WTC11 (cell line): Measurements from ENCODE around the gene SETD1A.

ENCODE experiments used
- CREB1 ChIP-seq: sonication (generic); formaldehyde crosslinking; IDR thresholded peaks from 2 replicates; pipeline ENCODE4 v1.8.0; 2023; ENCODE audit warnings: mild to moderate bottlenecking, missing genetic modification reagents
- CREM ChIP-seq: sonication (generic); formaldehyde crosslinking; IDR thresholded peaks from 2 replicates; pipeline ENCODE4 v1.8.1; 2022; ENCODE audit warnings: mild to moderate bottlenecking, missing genetic modification reagents, moderate library complexity
- E2F5 ChIP-seq: sonication (generic); formaldehyde crosslinking; IDR thresholded peaks from 2 replicates; pipeline ENCODE4 v1.8.1; 2022; ENCODE audit warnings: mild to moderate bottlenecking, moderate library complexity, missing genetic modification reagents
- FOXP1 ChIP-seq: sonication (generic); formaldehyde crosslinking; IDR thresholded peaks from 2 replicates; pipeline ENCODE4 v1.8.0; 2022; ENCODE audit warnings: missing genetic modification reagents, mild to moderate bottlenecking, moderate library complexity, borderline replicate concordance
- MAX ChIP-seq: sonication (generic); formaldehyde crosslinking; IDR thresholded peaks from 2 replicates; pipeline ENCODE4 v1.8.0; 2022; ENCODE audit warnings: mild to moderate bottlenecking, missing genetic modification reagents
- RELA ChIP-seq: sonication (generic); formaldehyde crosslinking; IDR thresholded peaks from 2 replicates; pipeline ENCODE4 v1.8.1; 2022; ENCODE audit warnings: missing genetic modification reagents, mild to moderate bottlenecking, borderline replicate concordance
- TEAD4 ChIP-seq: sonication (generic); formaldehyde crosslinking; IDR thresholded peaks from 2 replicates; pipeline ENCODE4 v1.8.0; 2022; ENCODE audit warnings: mild to moderate bottlenecking, missing genetic modification reagents
- USF1 ChIP-seq: sonication (generic); formaldehyde crosslinking; IDR thresholded peaks from 2 replicates; pipeline ENCODE4 v1.8.0; 2022; ENCODE audit warnings: mild to moderate bottlenecking, missing genetic modification reagents
- ZNF263 ChIP-seq: sonication (generic); formaldehyde crosslinking; IDR thresholded peaks from 2 replicates; pipeline ENCODE4 v1.8.1; 2022; ENCODE audit warnings: low read depth, mild to moderate bottlenecking, moderate library complexity, missing genetic modification reagents
- ZNF532 ChIP-seq: fragments of 250-450 bp; sonication (Bioruptor Pico); IDR thresholded peaks from 2 replicates; pipeline ENCODE4 v1.9.0; 2021; ENCODE audit warnings: mild to moderate bottlenecking, borderline replicate concordance
- TF ChIP-seq, protein P1 (sequence below): fragments of 200-600 bp; IDR thresholded peaks from 2 replicates; pipeline ENCODE4 v1.8.0; 2022; ENCODE audit warnings: antibody characterized with exemption
- TF ChIP-seq, protein P2 (sequence below): sonication (generic); formaldehyde crosslinking; IDR thresholded peaks from 2 replicates; pipeline ENCODE4 v1.8.1; 2022; ENCODE audit warnings: low read depth, mild to moderate bottlenecking, moderate library complexity, missing genetic modification reagents, borderline replicate concordance
- TF ChIP-seq, protein P3 (sequence below): sonication (generic); formaldehyde crosslinking; IDR thresholded peaks from 2 replicates; pipeline ENCODE4 v1.8.1; 2023; ENCODE audit warnings: mild to moderate bottlenecking, missing genetic modification reagents, moderate library complexity

GRCh38 chr16:30980023-30980371, 22.4 kb downstream of the SETD1A start:
- TF ChIP-seq ZNF263 (no peak), CREB1 (no peak), FOXP1 (CRISPR knock-in tag) (no peak), ZNF532 (CRISPR knock-in tag) (no peak), USF1 (CRISPR knock-in tag) (no peak), MAX (CRISPR knock-in tag) (no peak), TEAD4 (CRISPR knock-in tag) (no peak), E2F5 (CRISPR knock-in tag) (no peak), RELA (CRISPR knock-in tag) (no peak), CREM (CRISPR knock-in tag) (no peak)
- TF ChIP-seq, protein P1, sequence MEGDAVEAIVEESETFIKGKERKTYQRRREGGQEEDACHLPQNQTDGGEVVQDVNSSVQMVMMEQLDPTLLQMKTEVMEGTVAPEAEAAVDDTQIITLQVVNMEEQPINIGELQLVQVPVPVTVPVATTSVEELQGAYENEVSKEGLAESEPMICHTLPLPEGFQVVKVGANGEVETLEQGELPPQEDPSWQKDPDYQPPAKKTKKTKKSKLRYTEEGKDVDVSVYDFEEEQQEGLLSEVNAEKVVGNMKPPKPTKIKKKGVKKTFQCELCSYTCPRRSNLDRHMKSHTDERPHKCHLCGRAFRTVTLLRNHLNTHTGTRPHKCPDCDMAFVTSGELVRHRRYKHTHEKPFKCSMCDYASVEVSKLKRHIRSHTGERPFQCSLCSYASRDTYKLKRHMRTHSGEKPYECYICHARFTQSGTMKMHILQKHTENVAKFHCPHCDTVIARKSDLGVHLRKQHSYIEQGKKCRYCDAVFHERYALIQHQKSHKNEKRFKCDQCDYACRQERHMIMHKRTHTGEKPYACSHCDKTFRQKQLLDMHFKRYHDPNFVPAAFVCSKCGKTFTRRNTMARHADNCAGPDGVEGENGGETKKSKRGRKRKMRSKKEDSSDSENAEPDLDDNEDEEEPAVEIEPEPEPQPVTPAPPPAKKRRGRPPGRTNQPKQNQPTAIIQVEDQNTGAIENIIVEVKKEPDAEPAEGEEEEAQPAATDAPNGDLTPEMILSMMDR = no peak
- TF ChIP-seq, protein P2, sequence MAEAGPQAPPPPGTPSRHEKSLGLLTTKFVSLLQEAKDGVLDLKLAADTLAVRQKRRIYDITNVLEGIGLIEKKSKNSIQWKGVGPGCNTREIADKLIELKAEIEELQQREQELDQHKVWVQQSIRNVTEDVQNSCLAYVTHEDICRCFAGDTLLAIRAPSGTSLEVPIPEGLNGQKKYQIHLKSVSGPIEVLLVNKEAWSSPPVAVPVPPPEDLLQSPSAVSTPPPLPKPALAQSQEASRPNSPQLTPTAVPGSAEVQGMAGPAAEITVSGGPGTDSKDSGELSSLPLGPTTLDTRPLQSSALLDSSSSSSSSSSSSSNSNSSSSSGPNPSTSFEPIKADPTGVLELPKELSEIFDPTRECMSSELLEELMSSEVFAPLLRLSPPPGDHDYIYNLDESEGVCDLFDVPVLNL = no peak
- TF ChIP-seq, protein P3, sequence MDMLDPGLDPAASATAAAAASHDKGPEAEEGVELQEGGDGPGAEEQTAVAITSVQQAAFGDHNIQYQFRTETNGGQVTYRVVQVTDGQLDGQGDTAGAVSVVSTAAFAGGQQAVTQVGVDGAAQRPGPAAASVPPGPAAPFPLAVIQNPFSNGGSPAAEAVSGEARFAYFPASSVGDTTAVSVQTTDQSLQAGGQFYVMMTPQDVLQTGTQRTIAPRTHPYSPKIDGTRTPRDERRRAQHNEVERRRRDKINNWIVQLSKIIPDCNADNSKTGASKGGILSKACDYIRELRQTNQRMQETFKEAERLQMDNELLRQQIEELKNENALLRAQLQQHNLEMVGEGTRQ (CRISPR knock-in tag) = no peak
